GM23248 (cell line): ENCODE results near the gene CDH6.

Experiments
- EZH2 ChIP-seq: fragments of 200-600 bp; sonication (generic); IDR thresholded peaks from 2 replicates; pipeline ENCODE4 v1.6.1; 2018; ENCODE audit warnings: antibody characterized with exemption, mild to moderate bottlenecking; ENCODE audit not compliant: insufficient read depth, poor library complexity, severe bottlenecking
- EZH2phosphoT487 ChIP-seq: fragments of 200-600 bp; sonication (generic); IDR thresholded peaks from 2 replicates; pipeline ENCODE4 v1.6.1; 2018; ENCODE audit warnings: antibody characterized with exemption, moderate library complexity, mild to moderate bottlenecking, low read depth; ENCODE audit not compliant: insufficient read depth

DNA sequence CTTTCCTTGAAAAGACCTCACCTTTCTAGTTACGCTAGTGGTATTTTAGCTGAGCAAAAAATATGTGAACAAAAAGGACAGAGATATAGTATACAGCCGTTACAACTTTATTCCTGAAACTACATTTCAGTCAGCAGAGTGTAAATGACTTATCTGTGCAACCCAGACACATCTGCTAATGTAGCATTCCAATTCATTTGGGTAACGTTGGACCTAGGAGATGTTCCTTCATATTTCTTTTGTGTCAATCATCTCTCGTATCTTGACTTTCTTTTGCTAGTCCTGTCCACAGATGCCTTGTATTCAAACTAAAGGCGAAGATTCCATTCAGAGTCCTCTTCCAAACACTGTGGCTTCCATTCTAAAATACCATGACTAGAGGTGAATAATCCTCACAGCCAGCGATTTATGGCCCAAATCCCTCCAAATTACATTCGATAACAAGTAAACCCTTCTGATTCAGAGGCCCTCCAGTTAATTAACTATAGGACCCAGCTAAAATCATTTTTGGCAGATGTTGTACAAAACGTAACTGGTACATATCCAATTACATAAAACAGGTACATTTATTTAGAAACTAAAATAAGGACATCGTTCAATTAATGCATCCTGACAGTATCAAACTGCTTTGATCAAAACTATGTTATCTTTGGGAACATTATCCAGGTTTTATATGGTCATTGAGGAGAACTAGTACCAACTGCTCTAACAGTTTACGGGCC lies 182.7 kb downstream of the CDH6 start:
- TF ChIP-seq EZH2phosphoT487, result no peak
- TF ChIP-seq EZH2, result no peak
